Liver (tissue), 9 donors: ENCODE measurements around the gene SMIM3. TPM values are rescaled to one million over a fixed set of nuclear protein-coding genes. Genes with fewer than 3 reads are reported as not detected.

Experiments used
- DNase-seq: peaks from one replicate; pipeline ENCODE4 v3.0.0-alpha.2; 2017; ENCODE audit warnings: low spot score
- H3K27ac ChIP-seq, 2 donors: one replicate each; pipeline ENCODE4 v1.7.0; 2013; ENCODE audit warnings: inconsistent platforms in 2 of 2, low read length in 2 of 2, control low read depth in 1 of 2, low read depth in 1 of 2, mild to moderate bottlenecking in 1 of 2
- H3K27me3 ChIP-seq, 4 donors: one replicate each; pipeline versions ENCODE4 v1.6.1 to v1.7.0; 2013; ENCODE audit warnings: low read length in 3 of 4, inconsistent platforms in 1 of 4, mild to moderate bottlenecking in 1 of 4, moderate library complexity in 1 of 4; ENCODE audit not compliant: control insufficient read depth in 4 of 4, insufficient read depth in 4 of 4
- H3K36me3 ChIP-seq, 4 donors: one replicate each; pipeline versions ENCODE4 v1.6.1 to v1.7.0; 2013; ENCODE audit warnings: low read length in 3 of 4, mild to moderate bottlenecking in 3 of 4, low read depth in 1 of 4, moderate library complexity in 1 of 4; ENCODE audit not compliant: control insufficient read depth in 4 of 4, insufficient read depth in 3 of 4
- H3K4me1 ChIP-seq, 4 donors: one replicate each; pipeline versions ENCODE4 v1.6.1 to v1.7.0; 2013; ENCODE audit warnings: low read length in 3 of 4, mild to moderate bottlenecking in 3 of 4, moderate library complexity in 1 of 4; ENCODE audit not compliant: control insufficient read depth in 4 of 4, insufficient read depth in 4 of 4
- H3K4me3 ChIP-seq, 3 donors: one replicate each; pipeline versions ENCODE4 v1.6.1 to v1.7.0; 2013; ENCODE audit warnings: low read length in 3 of 3, control low read depth in 1 of 3, low read depth in 1 of 3, mild to moderate bottlenecking in 1 of 3
- H3K9ac ChIP-seq, 2 donors: one replicate each; pipeline ENCODE4 v1.7.0; 2013; ENCODE audit warnings: low read length in 2 of 2, mild to moderate bottlenecking in 2 of 2, moderate library complexity in 2 of 2, control low read depth in 1 of 2, low read depth in 1 of 2
- H3K9me3 ChIP-seq, 4 donors: one replicate each; pipeline versions ENCODE4 v1.6.1 to v1.7.0; 2013; ENCODE audit warnings: low read length in 3 of 4; ENCODE audit not compliant: control insufficient read depth in 4 of 4
- ATF3 ChIP-seq: IDR thresholded peaks from 2 replicates; pipeline ENCODE4 v1.6.1; 2016; ENCODE audit warnings: antibody characterized with exemption
- CTCF ChIP-seq: fragments of 150-350 bp; IDR thresholded peaks from 2 replicates; pipeline ENCODE4 v1.5.1; 2017; ENCODE audit warnings: improper control_type of control experiment, low read depth, low read length; ENCODE audit not compliant: missing input control
- EGR1 ChIP-seq, 2 donors: IDR thresholded peaks; 2 replicates each; pipeline ENCODE4 v1.6.1; 2016 to 2018; ENCODE audit warnings: antibody characterized with exemption in 2 of 2, low read depth in 2 of 2
- FOXA1 ChIP-seq: IDR thresholded peaks from 2 replicates; pipeline ENCODE4 v1.6.1; 2016; ENCODE audit warnings: antibody characterized with exemption
- FOXA2 ChIP-seq: IDR thresholded peaks from 2 replicates; pipeline ENCODE4 v1.6.1; 2016; ENCODE audit warnings: antibody characterized with exemption
- GABPA ChIP-seq, 2 donors: IDR thresholded peaks in 1 of 2; conservative IDR thresholded peaks in 1 of 2; 2 replicates each; pipeline ENCODE4 v1.6.1; 2016; ENCODE audit warnings: antibody characterized with exemption in 2 of 2, mild to moderate bottlenecking in 1 of 2, moderate library complexity in 1 of 2
- HNF4A ChIP-seq, 2 donors: conservative IDR thresholded peaks; 2 replicates each; pipeline ENCODE4 v1.6.1; 2016; ENCODE audit warnings: antibody characterized with exemption in 2 of 2, mild to moderate bottlenecking in 2 of 2
- HNF4G ChIP-seq: IDR thresholded peaks from 2 replicates; pipeline ENCODE4 v1.6.1; 2016; ENCODE audit warnings: antibody characterized with exemption
- JUND ChIP-seq, 2 donors: IDR thresholded peaks; 2 replicates each; pipeline ENCODE4 v1.6.1; 2016; ENCODE audit warnings: antibody characterized with exemption in 2 of 2
- MAX ChIP-seq: IDR thresholded peaks from 2 replicates; pipeline ENCODE4 v1.6.1; 2016; ENCODE audit warnings: antibody characterized with exemption
- NR2F2 ChIP-seq: IDR thresholded peaks from 2 replicates; pipeline ENCODE4 v1.6.1; 2016; ENCODE audit warnings: antibody characterized with exemption
- RAD21 ChIP-seq, 2 donors: IDR thresholded peaks; 2 replicates each; pipeline ENCODE4 v1.6.1; 2016; ENCODE audit warnings: antibody characterized with exemption in 2 of 2, mild to moderate bottlenecking in 2 of 2
- REST ChIP-seq: IDR thresholded peaks from 2 replicates; pipeline ENCODE4 v1.6.1; 2016; ENCODE audit warnings: antibody characterized with exemption, mild to moderate bottlenecking
- RXRA ChIP-seq, 2 donors: IDR thresholded peaks; 2 replicates each; pipeline ENCODE4 v1.6.1; 2017 to 2018; ENCODE audit warnings: antibody characterized with exemption in 2 of 2, mild to moderate bottlenecking in 1 of 2
- SP1 ChIP-seq: IDR thresholded peaks from 2 replicates; pipeline ENCODE4 v1.6.1; 2018; ENCODE audit warnings: antibody characterized with exemption, mild to moderate bottlenecking
- TAF1 ChIP-seq: conservative IDR thresholded peaks from 2 replicates; pipeline ENCODE4 v1.6.1; 2016; ENCODE audit warnings: antibody characterized with exemption, mild to moderate bottlenecking
- YY1 ChIP-seq: IDR thresholded peaks from 2 replicates; pipeline ENCODE4 v1.6.1; 2016; ENCODE audit warnings: antibody characterized with exemption, mild to moderate bottlenecking
- ZBTB33 ChIP-seq: IDR thresholded peaks from 2 replicates; pipeline ENCODE4 v1.6.1; 2016; ENCODE audit warnings: antibody characterized with exemption
- WGBS: extraction: QIAGEN DNeasy Blood & Tissue Kit; methylation state at CpG from one replicate; pipeline ENCODE4 v1.1.7; 2013; 5-methylcytosine and 5-hydroxymethylcytosine counted together
- polyA plus RNA-seq, 2 donors: library from polyadenylated mRNA; stranded (reverse) in 1 of 2; unstranded in 1 of 2; fragments of 200-250 nt in 1 of 2; fragments of >200 nt in 1 of 2; fragmentation: Nextera tagmentation in 1 of 2; extraction: Ambion mirVana in 1 of 2; gene quantifications; one replicate each; pipeline versions ENCODE4 v1.2.1 to v1.2.3, GENCODE V29; 2013 to 2015
- total RNA-seq, 2 donors: library from RNA; depleted of rRNA; stranded (reverse); fragments of >200 nt; gene quantifications; one replicate each; pipeline ENCODE4 v1.2.3, GENCODE V29; 2014
- donor health status: healthy.
- donor health status: healthy.
- donor health status: healthy.
- donor health status: healthy.
- donor health status: healthy.

Gene SMIM3
- total and polyA plus RNA-seq, 4 donors, result 3.0 to 5.7 (median 3.6) TPM

- Histone ChIP-seq H3K4me1 (peaks cover 0 to 16% (median 9%) of the 10 kb centered on the region in 4 donors), H3K9ac (no peak overlapping the region), H3K27me3 (no peaks in the 10 kb centered on the region), H3K36me3 (no peaks in the 10 kb centered on the region), H3K27ac (peak overlapping the region; percentile 57 to 76), H3K9me3 (no peaks in the 10 kb centered on the region), H3K4me3 (no peak overlapping the region)
- DNase-seq, result no peak
- 78% methylated on average over 10 of the region's 10 CpGs for WGBS
- TF ChIP-seq JUND (IDR thresholded peaks at IDR 0.05), result no peak
- no peak for TF ChIP-seq YY1
- TF ChIP-seq RAD21 (IDR thresholded peaks at IDR 0.05), result no peak
- TF ChIP-seq GABPA (IDR thresholded peaks at IDR 0.05 in 1 of 2, conservative IDR thresholded peaks at IDR 0.05 in 1 of 2), result no peak
- no peak for TF ChIP-seq FOXA1
- no peak for TF ChIP-seq EGR1 (IDR thresholded peaks at IDR 0.05; ENCODE audit: low read depth in 2 of 2)
- peak; percentile 64 for TF ChIP-seq SP1
- TF ChIP-seq HNF4G, result no peak
- TF ChIP-seq MAX, result no peak
- no peak for TF ChIP-seq REST
- peak; percentile 24 for TF ChIP-seq TAF1
- no peak for TF ChIP-seq ATF3
- peak; percentile 61 to 69 for TF ChIP-seq RXRA (IDR thresholded peaks at IDR 0.05)
- TF ChIP-seq HNF4A (conservative IDR thresholded peaks at IDR 0.05), result no peak
- no peak for TF ChIP-seq ZBTB33
- TF ChIP-seq FOXA2, result no peak
- TF ChIP-seq NR2F2, result peak; percentile 90
- no peak for TF ChIP-seq CTCF
Measured at GRCh38 chr5:150781706-150782614, 3.4 kb downstream of the SMIM3 start.
